Measurements from ENCODE around the gene EDDM13. TPM values are rescaled to one million over a fixed set of nuclear protein-coding genes. Genes with fewer than 3 reads are reported as not detected.
"Not testable (repeated sequence)": the region's sequence is repeated elsewhere in the genome, so short reads cannot be mapped to it uniquely, and the experiment has no call there.

The EDDM13 gene
- total and polyA plus RNA-seq, 3 donors from 2014 or later: 0.79 to 1.8 TPM; not detected in 1

GRCh38 chr19:56324436-56324835 is 51.9 kb downstream of the EDDM13 start:
- Histone ChIP-seq H3K27ac (no peak overlapping the region), H3K4me1 (no peaks in the 10 kb centered on the region), H3K36me3 (ENCODE audit: low read depth, missing control alignments) (no peaks in the 10 kb centered on the region), H3K4me3 (no peak overlapping the region), H3K27me3 (no peaks in the 10 kb centered on the region), H3K9me3 (no peaks in the 10 kb centered on the region)
- WGBS, 2 donors: 80 to 85% methylated on average over 1 of the region's 1 CpG
- TF ChIP-seq CTCF (IDR thresholded peaks at IDR 0.05) (no peak), POLR2A (IDR thresholded peaks at IDR 0.05) (no peak)
- no peak for DNase-seq
- intact Hi-C loops (cut with DNase I; ENCODE audit: low total_unique reads): no loop called here

- Histone ChIP-seq H3K27me3 (no peaks in the 10 kb centered on the region), H3K36me3 (ENCODE audit: low read depth, missing control alignments) (no peaks in the 10 kb centered on the region), H3K9me3 (no peaks in the 10 kb centered on the region), H3K4me3 (no peak overlapping the region), H3K4me1 (no peaks in the 10 kb centered on the region), H3K27ac (no peak overlapping the region)
- no peak for DNase-seq
- no peak for TF ChIP-seq POLR2A (IDR thresholded peaks at IDR 0.05)
- intact Hi-C loops (cut with DNase I; ENCODE audit: low total_unique reads): no loop called here
Observed at GRCh38 chr19:56332695-56333094, 60.1 kb downstream of the EDDM13 start.

GRCh38 chr19:56333506-56333905 is 61.0 kb downstream of the EDDM13 start:
- Histone ChIP-seq H3K4me3 (no peak overlapping the region), H3K4me1 (no peaks in the 10 kb centered on the region), H3K27me3 (no peaks in the 10 kb centered on the region), H3K27ac (no peak overlapping the region), H3K36me3 (ENCODE audit: low read depth, missing control alignments) (no peaks in the 10 kb centered on the region), H3K9me3 (no peaks in the 10 kb centered on the region)
- TF ChIP-seq CTCF (IDR thresholded peaks at IDR 0.05) (peak; percentile 28 to 44 (median 42)), POLR2A (IDR thresholded peaks at IDR 0.05) (no peak)
- DNase-seq: peak; percentile 71
- intact Hi-C loops (cut with DNase I; ENCODE audit: low total_unique reads): no loop called here

GRCh38 chr19:56335371-56335770 is 62.8 kb downstream of the EDDM13 start:
- H3K27me3 ChIP-seq; H3K9me3 ChIP-seq; H3K36me3 ChIP-seq (ENCODE audit: low read depth, missing control alignments); H3K4me3 ChIP-seq; H3K27ac ChIP-seq; H3K4me1 ChIP-seq; intact Hi-C loops (cut with DNase I; ENCODE audit: low total_unique reads); DNase-seq: not testable (repeated sequence)

- H3K27ac ChIP-seq; H3K4me3 ChIP-seq; H3K4me1 ChIP-seq; DNase-seq; H3K9me3 ChIP-seq; H3K36me3 ChIP-seq (ENCODE audit: low read depth, missing control alignments); H3K27me3 ChIP-seq; intact Hi-C loops (cut with DNase I; ENCODE audit: low total_unique reads): not testable (repeated sequence)
- WGBS, 2 donors: 95 to 100% methylated on average over 3 to 8 of the region's 8 CpGs
Observed at GRCh38 chr19:56337077-56337476, 64.5 kb downstream of the EDDM13 start.

GRCh38 chr19:56339031-56339430 is 66.5 kb downstream of the EDDM13 start:
- H3K27me3 ChIP-seq; H3K4me1 ChIP-seq; H3K9me3 ChIP-seq; intact Hi-C loops (cut with DNase I; ENCODE audit: low total_unique reads); H3K27ac ChIP-seq; H3K36me3 ChIP-seq (ENCODE audit: low read depth, missing control alignments); DNase-seq; H3K4me3 ChIP-seq: not testable (repeated sequence)
- 92 to 95% methylated on average over 4 to 9 of the region's 10 CpGs for WGBS, 2 donors

GRCh38 chr19:56341948-56342347 is 69.4 kb downstream of the EDDM13 start:
- H3K4me1 ChIP-seq: no peaks in the 10 kb centered on the region
- no peak overlapping the region for H3K27ac ChIP-seq
- no peak overlapping the region for H3K4me3 ChIP-seq
- no peaks in the 10 kb centered on the region for H3K27me3 ChIP-seq
- H3K9me3 ChIP-seq: no peaks in the 10 kb centered on the region
- intact Hi-C loops (cut with DNase I; ENCODE audit: low total_unique reads): no loop called here
- no peak for DNase-seq
- TF ChIP-seq POLR2A (IDR thresholded peaks at IDR 0.05) (no peak), CTCF (IDR thresholded peaks at IDR 0.05) (no peak)
- no peaks in the 10 kb centered on the region for H3K36me3 ChIP-seq (ENCODE audit: low read depth, missing control alignments)

All from testis (tissue), 3 donors.